GM19043 (cell line): ENCODE measurements around the gene ZSWIM4.

Source experiments
- ATAC-seq: cut with Tn5 transposase; IDR thresholded peaks from one replicate; pipeline ENCODE4 v1.9.1; 2021; ENCODE audit warnings: low read depth; ENCODE audit not compliant: unreplicated experiment

ZSWIM4 gene

GRCh38 chr19:13830741-13831536 lies 35.7 kb downstream of the ZSWIM4 start:
- no peak for ATAC-seq

- no peak for ATAC-seq
These were observed 36.6 kb downstream of the ZSWIM4 start for GRCh38 chr19:13831537-13832467.

- ATAC-seq: peak; percentile 89
These were observed 38.3 kb downstream of the ZSWIM4 start for GRCh38 chr19:13833330-13834243.

- no peak for ATAC-seq
These were observed 39.2 kb downstream of the ZSWIM4 start for GRCh38 chr19:13834244-13835069.

GRCh38 chr19:13835791-13836723 lies 40.8 kb downstream of the ZSWIM4 start:
- no peak for ATAC-seq

GRCh38 chr19:13838435-13839129 lies 43.3 kb downstream of the ZSWIM4 start:
- ATAC-seq: no peak

- ATAC-seq: peak; percentile 36
These were observed 44.1 kb downstream of the ZSWIM4 start for GRCh38 chr19:13839130-13839937.

- no peak for ATAC-seq
These were observed 44.7 kb downstream of the ZSWIM4 start for GRCh38 chr19:13839938-13840304.

- no peak for ATAC-seq
These were observed 45.3 kb downstream of the ZSWIM4 start for GRCh38 chr19:13840305-13841085.

- no peak for ATAC-seq
These were observed 46.1 kb downstream of the ZSWIM4 start for GRCh38 chr19:13841086-13841961.

- ATAC-seq: no peak
These were observed 46.7 kb downstream of the ZSWIM4 start for GRCh38 chr19:13841962-13842290.

GRCh38 chr19:13842291-13843103 lies 47.3 kb downstream of the ZSWIM4 start:
- ATAC-seq: no peak

- no peak for ATAC-seq
These were observed 48.1 kb downstream of the ZSWIM4 start for GRCh38 chr19:13843104-13843921.

- ATAC-seq: no peak
These were observed 48.9 kb downstream of the ZSWIM4 start for GRCh38 chr19:13844130-13844631.
